PC-3 (cell line): ENCODE measurements around the gene CENPW. TPM values are rescaled to one million over a fixed set of nuclear protein-coding genes. Genes with fewer than 3 reads are reported as not detected.

Source experiments
- ATAC-seq: fragments of 200-7000 bp; cut with Tn5 transposase; 2 replicates; pipeline ENCODE4 v1.9.1; 2020; ENCODE audit warnings: mild to moderate bottlenecking, moderate library complexity
- BruUV-seq: library from RNA; stranded (reverse); fragments of 400-500 nt; replicated peaks from 2 replicates; lab custom pipeline; 2021; lab: Mats Ljungman, UMichigan
- CTCF ChIA-PET: fragments of 300-600 bp; sonication (Branson Sonifier 250); formaldehyde crosslinking; loops from one replicate; lab custom pipeline; 2022; ENCODE audit warnings: antibody characterized with exemption; lab: Charles Lee
- POLR2A ChIA-PET: fragments of 300-600 bp; sonication (Branson Sonifier 250); formaldehyde crosslinking; loops from one replicate; lab custom pipeline; 2022; ENCODE audit warnings: antibody characterized with exemption; ENCODE audit not compliant: unreplicated experiment; lab: Charles Lee
- DNase-seq: peaks from one replicate; pipeline ENCODE4 v3.0.0-alpha.2; 2015
- H2AFZ ChIP-seq: fragments of 300-600 bp; sonication (generic); 2 replicates; pipeline ENCODE4 v1.6.0; 2016; ENCODE audit warnings: antibody characterized with exemption, low read length
- H3F3A ChIP-seq: fragments of 300-600 bp; sonication (generic); one replicate; pipeline ENCODE4 v1.6.0; 2017; ENCODE audit warnings: antibody characterized with exemption, low read length, control low read depth, mild to moderate bottlenecking; ENCODE audit not compliant: unreplicated experiment
- H3K27ac ChIP-seq: fragments of 300-600 bp; sonication (generic); 2 replicates; pipeline ENCODE4 v1.5.1; 2016; ENCODE audit warnings: mild to moderate bottlenecking, low read length
- H3K27me3 ChIP-seq: fragments of 300-600 bp; sonication (generic); 2 replicates; pipeline ENCODE4 v1.6.1; 2016; ENCODE audit warnings: low read length, mixed read lengths
- H3K36me3 ChIP-seq: fragments of 300-600 bp; sonication (generic); 2 replicates; pipeline ENCODE4 v1.6.1; 2016; ENCODE audit warnings: low read depth, mixed run types, low read length, mixed read lengths
- H3K4me1 ChIP-seq: fragments of 300-600 bp; sonication (generic); 2 replicates; pipeline ENCODE4 v1.5.1; 2016; ENCODE audit warnings: low read length; ENCODE audit not compliant: insufficient read depth
- H3K4me2 ChIP-seq: fragments of 300-600 bp; sonication (generic); 2 replicates; pipeline ENCODE4 v1.6.0; 2016; ENCODE audit warnings: low read length
- H3K4me3 ChIP-seq: fragments of 300-600 bp; sonication (generic); 2 replicates; pipeline ENCODE4 v1.5.1; 2016; ENCODE audit warnings: mild to moderate bottlenecking, low read length, mixed read lengths
- H3K79me2 ChIP-seq: fragments of 300-600 bp; sonication (generic); 2 replicates; pipeline ENCODE4 v1.6.1; 2017; ENCODE audit warnings: low read length, mixed read lengths
- H3K9ac ChIP-seq: fragments of 300-600 bp; sonication (generic); 2 replicates; pipeline ENCODE4 v1.6.0; 2016; ENCODE audit warnings: mild to moderate bottlenecking, low read length
- H3K9me2 ChIP-seq: fragments of 300-600 bp; sonication (generic); replicated peaks from 2 replicates; pipeline ENCODE4 v1.6.1; 2016; ENCODE audit warnings: mixed run types, low read length, mixed read lengths
- H3K9me3 ChIP-seq: fragments of 300-600 bp; sonication (generic); 2 replicates; pipeline ENCODE4 v1.6.1; 2016; ENCODE audit warnings: low read length, mixed read lengths
- H4K20me1 ChIP-seq: fragments of 300-600 bp; sonication (generic); 2 replicates; pipeline ENCODE4 v1.6.1; 2016; ENCODE audit warnings: low read length, mixed read lengths
- EZH2 ChIP-seq: fragments of 300-600 bp; sonication (generic); IDR thresholded peaks from one replicate; pipeline ENCODE4 v1.6.1; 2017; ENCODE audit warnings: antibody characterized with exemption, mild to moderate bottlenecking, low read length; ENCODE audit not compliant: unreplicated experiment
- EZH2phosphoT487 ChIP-seq: fragments of 300-600 bp; sonication (generic); IDR thresholded peaks from 2 replicates; pipeline ENCODE4 v1.6.1; 2018; ENCODE audit warnings: mild to moderate bottlenecking, antibody characterized with exemption, low read length, borderline replicate concordance
- intact Hi-C: fragments of 100-400 bp; cut with micrococcal nuclease; formaldehyde crosslinking; loops from 2 replicates; pipeline ENCODE4 v1.9.0; 2023
- total RNA-seq: library from RNA; depleted of rRNA; stranded (reverse); fragments of >200 nt; gene quantifications from 2 replicates; pipeline ENCODE4 v1.2.3, GENCODE V29; 2014
- TF ChIP-seq, protein P1 (sequence below): fragments of 300-600 bp; sonication (generic); conservative IDR thresholded peaks from 2 replicates; pipeline ENCODE4 v1.5.1; 2017; ENCODE audit warnings: antibody characterized with exemption, low read depth, mild to moderate bottlenecking, low read length

The CENPW gene
- total RNA-seq, 1 experiment from 2014 or later: 33.6 TPM

DNA sequence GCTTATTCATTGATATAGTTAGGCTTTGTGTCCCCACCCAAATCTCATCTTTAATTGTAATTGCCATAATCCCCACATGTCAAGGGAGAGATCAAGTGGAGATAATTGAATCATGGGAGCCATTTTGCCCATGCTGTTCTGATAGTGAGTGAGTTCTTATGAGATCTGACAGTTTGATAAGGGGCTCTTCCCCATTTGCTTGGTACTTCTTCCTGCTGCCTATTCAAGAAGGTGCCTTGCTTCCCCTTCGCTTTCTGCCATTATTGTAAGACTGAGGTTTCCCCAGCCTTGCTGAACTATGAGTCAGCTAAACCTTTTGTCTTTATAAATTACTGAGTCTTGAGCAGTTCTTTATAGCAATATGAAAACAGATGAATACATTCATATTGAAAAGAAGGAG, 45.6 kb downstream of the CENPW start:
- BruUV-seq: no TSS peak

DNA sequence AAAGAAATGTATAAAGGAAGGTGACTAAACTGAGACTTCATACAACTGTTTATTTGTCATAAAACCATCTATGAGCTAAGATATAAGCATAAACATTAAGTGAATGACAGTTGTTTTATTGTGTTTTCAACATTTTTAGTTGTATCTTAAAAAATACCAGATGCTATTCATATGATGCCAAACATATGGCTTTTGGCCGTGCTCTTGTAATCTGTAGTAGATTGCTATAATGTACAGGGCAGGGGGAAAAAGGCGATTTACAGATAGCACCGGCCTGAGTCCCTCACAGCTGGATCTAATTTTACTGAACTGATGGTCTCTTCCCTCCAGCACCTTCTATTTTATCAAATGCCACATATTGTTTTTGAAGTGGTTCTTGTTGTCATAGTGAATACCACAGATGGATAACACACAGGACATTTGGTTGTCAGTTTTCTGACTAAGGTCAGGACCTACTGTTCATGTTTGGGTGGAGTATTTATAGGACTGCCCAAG, 48.2 kb downstream of the CENPW start:
- Histone ChIP-seq H3K4me3 (no peak overlapping the region), H3K79me2 (no peaks in the 10 kb centered on the region), H3K36me3 (no peaks in the 10 kb centered on the region), H3K9ac (no peak overlapping the region), H4K20me1 (no peaks in the 10 kb centered on the region), H3K9me2 (no peaks in the 10 kb centered on the region), H3F3A (no peaks in the 10 kb centered on the region), H3K4me1 (no peaks in the 10 kb centered on the region), H2AFZ (no peak overlapping the region), H3K4me2 (no peak overlapping the region), H3K9me3 (no peaks in the 10 kb centered on the region), H3K27ac (no peak overlapping the region), H3K27me3 (no peaks in the 10 kb centered on the region)
- BruUV-seq: no TSS peak
- DNase-seq (no peak), ATAC-seq (no peak)
- TF ChIP-seq EZH2phosphoT487 (no peak), EZH2 (no peak)
- TF ChIP-seq, protein P1, sequence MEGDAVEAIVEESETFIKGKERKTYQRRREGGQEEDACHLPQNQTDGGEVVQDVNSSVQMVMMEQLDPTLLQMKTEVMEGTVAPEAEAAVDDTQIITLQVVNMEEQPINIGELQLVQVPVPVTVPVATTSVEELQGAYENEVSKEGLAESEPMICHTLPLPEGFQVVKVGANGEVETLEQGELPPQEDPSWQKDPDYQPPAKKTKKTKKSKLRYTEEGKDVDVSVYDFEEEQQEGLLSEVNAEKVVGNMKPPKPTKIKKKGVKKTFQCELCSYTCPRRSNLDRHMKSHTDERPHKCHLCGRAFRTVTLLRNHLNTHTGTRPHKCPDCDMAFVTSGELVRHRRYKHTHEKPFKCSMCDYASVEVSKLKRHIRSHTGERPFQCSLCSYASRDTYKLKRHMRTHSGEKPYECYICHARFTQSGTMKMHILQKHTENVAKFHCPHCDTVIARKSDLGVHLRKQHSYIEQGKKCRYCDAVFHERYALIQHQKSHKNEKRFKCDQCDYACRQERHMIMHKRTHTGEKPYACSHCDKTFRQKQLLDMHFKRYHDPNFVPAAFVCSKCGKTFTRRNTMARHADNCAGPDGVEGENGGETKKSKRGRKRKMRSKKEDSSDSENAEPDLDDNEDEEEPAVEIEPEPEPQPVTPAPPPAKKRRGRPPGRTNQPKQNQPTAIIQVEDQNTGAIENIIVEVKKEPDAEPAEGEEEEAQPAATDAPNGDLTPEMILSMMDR: no peak
- intact Hi-C loops: no loop called here
- ChIA-PET POLR2A (no interaction called here), CTCF (no interaction called here)

More for the DNA sequence above, 45.6 kb downstream of the CENPW start:
- no peak for ATAC-seq
- Histone ChIP-seq H2AFZ (no peak overlapping the region), H3F3A (no peaks in the 10 kb centered on the region), H3K9me3 (no peaks in the 10 kb centered on the region), H3K9ac (no peak overlapping the region), H4K20me1 (no peaks in the 10 kb centered on the region), H3K27ac (no peak overlapping the region), H3K4me1 (no peaks in the 10 kb centered on the region), H3K4me2 (no peak overlapping the region), H3K27me3 (no peaks in the 10 kb centered on the region), H3K79me2 (no peaks in the 10 kb centered on the region), H3K9me2 (no peaks in the 10 kb centered on the region), H3K36me3 (no peaks in the 10 kb centered on the region), H3K4me3 (no peak overlapping the region)
- DNase-seq: no peak
- ChIA-PET POLR2A (no interaction called here), CTCF (no interaction called here)
- TF ChIP-seq EZH2 (no peak), EZH2phosphoT487 (no peak)
- TF ChIP-seq, protein P1: no peak
- intact Hi-C loops: no loop called here

GRCh38 chr6:126396131-126396530, 56.2 kb downstream of the CENPW start:
- no peak for DNase-seq
- BruUV-seq: no TSS peak

More at GRCh38 chr6:126396131-126396530, 56.2 kb downstream of the CENPW start:
- Histone ChIP-seq H3K9me3 (no peaks in the 10 kb centered on the region), H2AFZ (no peak overlapping the region), H3K4me1 (no peaks in the 10 kb centered on the region), H3K79me2 (no peaks in the 10 kb centered on the region), H3K9ac (no peak overlapping the region), H3K36me3 (no peaks in the 10 kb centered on the region), H3K4me2 (no peak overlapping the region), H3K27ac (no peak overlapping the region), H3K27me3 (no peaks in the 10 kb centered on the region), H3K9me2 (no peaks in the 10 kb centered on the region), H4K20me1 (no peaks in the 10 kb centered on the region), H3K4me3 (no peak overlapping the region), H3F3A (no peaks in the 10 kb centered on the region)
- no peak for ATAC-seq
- ChIA-PET CTCF (no interaction called here), POLR2A (no interaction called here)
- intact Hi-C loops: no loop called here
- TF ChIP-seq EZH2 (no peak), EZH2phosphoT487 (no peak)
- TF ChIP-seq, protein P1: no peak
